Chondrocyte (in vitro differentiated cells): ENCODE results near the gene MOAP1. TPM values are rescaled to one million over a fixed set of nuclear protein-coding genes. Genes with fewer than 3 reads are reported as not detected.
"Not testable (repeated sequence)": the region's sequence is repeated elsewhere in the genome, so short reads cannot be mapped to it uniquely, and the experiment has no call there.

Experiments
- DNase-seq: peaks from one replicate; pipeline ENCODE4 v3.0.0; 2021; ENCODE audit warnings: mixed read lengths, low spot score
- H3K27ac Mint-ChIP-seq: one replicate; pipeline ENCODE4 v1.8.0; 2021; ENCODE audit warnings: mild to moderate bottlenecking, moderate library complexity, mixed read lengths; ENCODE audit not compliant: unreplicated experiment
- H3K27me3 Mint-ChIP-seq: 2 replicates; pipeline ENCODE4 v1.8.0; 2021; ENCODE audit warnings: low read depth, mixed read lengths
- H3K36me3 Mint-ChIP-seq: 2 replicates; pipeline ENCODE4 v1.8.0; 2021; ENCODE audit warnings: low read depth, mixed read lengths
- H3K4me1 Mint-ChIP-seq: 2 replicates; pipeline ENCODE4 v1.8.0; 2021; ENCODE audit warnings: low read depth, mild to moderate bottlenecking, mixed read lengths
- H3K4me3 Mint-ChIP-seq: one replicate; pipeline ENCODE4 v1.8.0; 2021; ENCODE audit warnings: mild to moderate bottlenecking, moderate library complexity, mixed read lengths; ENCODE audit not compliant: unreplicated experiment
- H3K9me3 Mint-ChIP-seq: 2 replicates; pipeline ENCODE4 v1.8.0; 2021; ENCODE audit warnings: low read depth, mixed read lengths
- long read RNA-seq: library from polyadenylated mRNA; stranded (forward); transcript quantifications from one replicate; pipeline ENCODE4 v2.0.0, GENCODE V29; 2021
- total RNA-seq: library from RNA; stranded (reverse); gene quantifications from 3 replicates; pipeline ENCODE4 v1.2.1, GENCODE V29; 2021
- TF ChIP-seq, protein P1 (sequence below): fragments of 200-600 bp; sonication (generic); IDR thresholded peaks from 2 replicates; pipeline ENCODE4 v1.5.0; 2021; ENCODE audit warnings: antibody characterized with exemption, mild to moderate bottlenecking, moderate library complexity

The MOAP1 gene, protein sequence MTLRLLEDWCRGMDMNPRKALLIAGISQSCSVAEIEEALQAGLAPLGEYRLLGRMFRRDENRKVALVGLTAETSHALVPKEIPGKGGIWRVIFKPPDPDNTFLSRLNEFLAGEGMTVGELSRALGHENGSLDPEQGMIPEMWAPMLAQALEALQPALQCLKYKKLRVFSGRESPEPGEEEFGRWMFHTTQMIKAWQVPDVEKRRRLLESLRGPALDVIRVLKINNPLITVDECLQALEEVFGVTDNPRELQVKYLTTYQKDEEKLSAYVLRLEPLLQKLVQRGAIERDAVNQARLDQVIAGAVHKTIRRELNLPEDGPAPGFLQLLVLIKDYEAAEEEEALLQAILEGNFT
- 14.5 to 18.1 TPM (median 16.7 TPM) in 3 replicates for total RNA-seq
- long read RNA-seq, transcript MOAP1-201 (3 exons, 2,441 nt), result major isoform, 31 of 39 reads
- long read RNA-seq, transcript MOAP1-202 (2 exons, 2,529 nt), result minor isoform, 6 of 39 reads
- long read RNA-seq, partial matches to known transcripts, result 0 of 39 reads
- long read RNA-seq, other reads (novel, unspliced or antisense), result 2 of 39 reads

DNA sequence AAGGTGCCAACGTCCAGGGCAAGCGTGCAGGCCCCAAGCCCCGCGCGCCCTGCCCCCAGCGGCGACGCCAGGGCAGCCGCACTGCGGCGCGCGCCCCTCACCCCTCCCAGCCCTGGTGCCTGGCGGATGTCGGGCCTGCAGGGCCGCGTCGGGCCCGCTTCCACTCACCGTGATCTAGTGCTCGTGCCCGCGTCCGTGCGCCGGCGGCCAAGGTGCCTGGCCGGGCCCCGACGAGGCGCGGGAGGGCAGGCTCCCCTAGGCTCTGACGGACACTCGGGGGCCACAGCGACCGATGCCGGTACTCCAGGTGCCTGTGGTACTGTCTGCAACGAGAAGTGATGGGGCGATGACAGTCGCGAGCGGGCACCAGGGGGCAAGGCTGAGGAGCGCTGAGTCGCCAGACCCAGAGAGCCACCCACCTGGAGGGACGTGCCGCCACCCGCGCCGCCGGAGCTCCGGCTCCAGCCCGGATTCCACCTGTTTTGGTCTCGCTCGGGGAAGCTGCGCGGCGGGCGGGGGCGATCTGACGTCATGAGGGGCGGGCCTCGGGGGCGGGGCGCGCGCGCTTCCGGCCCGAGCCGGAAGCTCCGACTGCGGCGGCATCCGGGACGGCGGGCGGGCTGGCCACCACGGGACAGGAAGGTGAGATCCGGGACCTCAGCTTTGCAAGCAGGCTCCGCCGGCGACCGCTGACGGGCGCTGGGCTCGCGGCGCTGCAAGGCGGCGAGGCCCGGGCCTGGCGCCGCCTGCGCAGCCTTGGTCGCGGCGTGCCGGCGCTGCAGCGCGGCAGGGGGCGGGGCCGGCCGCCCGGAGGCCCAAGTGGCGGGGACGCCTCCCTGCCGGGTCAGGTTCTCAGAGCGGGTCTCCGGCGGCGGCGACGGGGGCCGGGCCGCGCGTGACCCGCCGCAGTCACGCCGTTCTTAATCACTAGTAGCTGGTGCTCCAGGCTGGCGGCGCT lies at the start of gene MOAP1, which contains the start of gene LYSET:
TSS of gene MOAP1 (minus strand) at position 507 of the 958 bp plus-strand sequence. CDS start 655 bp downstream, outside the sequence.
TSS of gene LYSET (plus strand) at position 927 of the 958 bp plus-strand sequence. CDS start 89 bp downstream, outside the sequence.
- TF ChIP-seq, protein P1, sequence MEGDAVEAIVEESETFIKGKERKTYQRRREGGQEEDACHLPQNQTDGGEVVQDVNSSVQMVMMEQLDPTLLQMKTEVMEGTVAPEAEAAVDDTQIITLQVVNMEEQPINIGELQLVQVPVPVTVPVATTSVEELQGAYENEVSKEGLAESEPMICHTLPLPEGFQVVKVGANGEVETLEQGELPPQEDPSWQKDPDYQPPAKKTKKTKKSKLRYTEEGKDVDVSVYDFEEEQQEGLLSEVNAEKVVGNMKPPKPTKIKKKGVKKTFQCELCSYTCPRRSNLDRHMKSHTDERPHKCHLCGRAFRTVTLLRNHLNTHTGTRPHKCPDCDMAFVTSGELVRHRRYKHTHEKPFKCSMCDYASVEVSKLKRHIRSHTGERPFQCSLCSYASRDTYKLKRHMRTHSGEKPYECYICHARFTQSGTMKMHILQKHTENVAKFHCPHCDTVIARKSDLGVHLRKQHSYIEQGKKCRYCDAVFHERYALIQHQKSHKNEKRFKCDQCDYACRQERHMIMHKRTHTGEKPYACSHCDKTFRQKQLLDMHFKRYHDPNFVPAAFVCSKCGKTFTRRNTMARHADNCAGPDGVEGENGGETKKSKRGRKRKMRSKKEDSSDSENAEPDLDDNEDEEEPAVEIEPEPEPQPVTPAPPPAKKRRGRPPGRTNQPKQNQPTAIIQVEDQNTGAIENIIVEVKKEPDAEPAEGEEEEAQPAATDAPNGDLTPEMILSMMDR, result peak; percentile 61
- Mint-ChIP-seq H3K36me3 (peaks cover 5% of the 10 kb centered on the region), H3K9me3 (no peaks in the 10 kb centered on the region), H3K27ac (peak within 1 kb of the TSS; percentile 97), H3K4me1 (peaks cover 33% of the 10 kb centered on the region), H3K4me3 (peak within 1 kb of the TSS; percentile 85), H3K27me3 (no peaks in the 10 kb centered on the region)
- peak; percentile 94 for DNase-seq

DNA sequence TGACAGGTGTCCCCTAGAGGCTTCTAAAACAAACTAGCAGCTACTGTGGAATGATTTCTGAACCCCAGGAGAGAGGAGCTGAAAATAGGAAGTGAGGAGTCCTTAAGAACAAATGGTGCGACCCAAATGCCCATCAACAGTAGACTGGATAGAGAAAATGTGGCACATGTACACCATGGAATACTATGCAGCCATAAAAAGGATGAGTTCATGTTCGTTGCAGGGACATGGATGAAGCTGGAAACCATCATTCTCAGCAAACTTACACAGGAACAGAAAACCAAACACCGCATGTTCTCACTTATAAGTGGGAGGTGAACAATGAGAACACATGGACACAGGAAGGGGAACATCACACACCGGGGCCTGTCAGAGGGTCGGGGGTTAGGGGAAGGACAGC lies 48.4 kb upstream of the MOAP1 start:
- not testable (repeated sequence) for H3K9me3 Mint-ChIP-seq, H3K4me1 Mint-ChIP-seq, H3K27me3 Mint-ChIP-seq, H3K4me3 Mint-ChIP-seq, H3K27ac Mint-ChIP-seq, DNase-seq, H3K36me3 Mint-ChIP-seq

DNA sequence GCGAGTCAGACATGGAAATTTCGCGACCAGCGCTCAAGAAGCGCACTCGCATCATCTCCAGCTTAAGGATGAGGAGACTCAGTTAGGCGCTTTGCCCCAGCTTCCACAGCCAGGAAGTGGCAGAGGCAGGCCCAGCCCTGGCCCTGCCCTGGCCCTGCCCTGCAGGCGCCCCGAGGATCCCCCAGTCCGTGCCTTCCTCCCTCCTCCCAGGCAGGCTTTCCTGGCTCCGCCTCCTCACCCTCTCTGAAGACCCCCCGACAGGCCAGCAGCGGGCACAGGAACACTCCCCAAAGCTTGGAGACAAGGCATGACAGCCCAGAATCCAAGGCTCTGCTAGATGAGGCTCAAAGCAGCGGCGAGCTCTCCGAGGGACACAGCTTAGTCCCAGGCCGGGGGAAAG lies 47.5 kb upstream of the MOAP1 start:
- no peak for DNase-seq
- TF ChIP-seq, protein P1, result no peak
- H3K27me3 Mint-ChIP-seq, result no peaks in the 10 kb centered on the region
- H3K4me3 Mint-ChIP-seq, result no peak overlapping the region
- no peaks in the 10 kb centered on the region for H3K4me1 Mint-ChIP-seq
- H3K27ac Mint-ChIP-seq, result no peak overlapping the region
- H3K9me3 Mint-ChIP-seq, result peaks cover 3% of the 10 kb centered on the region
- H3K36me3 Mint-ChIP-seq, result peaks cover 12% of the 10 kb centered on the region

DNA sequence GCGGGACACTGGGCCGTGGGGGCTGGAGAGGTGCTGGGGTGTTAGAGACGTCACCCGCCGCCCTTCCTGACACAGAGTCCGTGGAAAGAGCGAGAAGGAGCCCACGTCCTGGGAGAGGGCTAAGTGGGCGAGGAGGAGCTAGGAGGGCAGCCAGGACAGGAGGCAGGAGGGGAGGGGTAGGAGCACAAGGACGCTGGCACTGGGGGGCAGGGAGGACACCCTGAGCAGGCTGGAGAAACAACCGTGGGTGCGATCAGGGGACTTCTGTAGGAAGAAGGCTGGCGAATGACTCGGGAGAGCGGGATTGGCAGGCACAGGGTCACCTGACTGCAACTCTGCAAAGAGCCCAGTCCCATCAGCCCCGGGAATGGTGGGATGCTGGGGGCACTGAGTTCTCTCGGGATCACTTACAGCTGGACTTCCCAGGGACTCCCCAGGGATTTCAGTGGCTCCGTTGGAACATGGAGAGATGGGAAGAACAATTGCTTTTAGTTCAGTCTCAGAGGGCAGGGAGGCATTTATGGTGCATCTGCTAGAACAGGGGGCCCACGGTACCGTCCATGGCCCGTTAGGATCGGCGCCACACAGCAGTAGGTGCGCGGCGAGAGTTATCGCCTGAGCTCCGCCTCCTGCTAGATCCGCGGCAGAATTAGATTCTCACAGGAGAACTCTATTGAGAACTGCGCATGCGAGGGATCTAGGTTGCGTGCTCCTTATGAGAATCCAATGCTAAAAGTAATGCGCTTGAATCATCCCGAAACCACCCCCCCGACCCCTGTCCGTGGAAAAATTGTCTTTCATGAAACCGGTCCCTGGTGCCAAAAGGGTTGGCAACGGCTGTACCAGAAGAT lies 46.7 kb upstream of the MOAP1 start:
- Mint-ChIP-seq H3K27ac (no peak overlapping the region), H3K4me3 (no peak overlapping the region)

DNA sequence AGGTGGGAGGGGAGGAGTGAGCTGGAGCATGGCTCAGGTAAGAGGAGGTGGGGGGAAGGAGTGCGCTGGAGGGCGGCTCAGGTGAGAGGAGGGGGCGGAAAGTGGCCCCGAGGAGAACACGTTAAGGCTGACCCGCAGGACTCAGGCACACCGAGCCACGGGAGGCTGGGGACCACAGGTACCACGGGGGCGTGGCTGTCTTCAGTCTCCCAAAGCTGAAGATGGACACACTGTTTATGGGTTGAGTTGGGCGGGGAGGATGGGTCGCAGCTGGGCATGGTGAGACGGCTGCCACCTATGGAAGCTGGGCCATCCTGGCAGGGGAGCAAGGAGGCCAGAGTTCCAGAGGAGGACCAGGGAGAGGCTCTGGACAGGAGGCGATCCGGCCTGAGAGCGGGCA lies 45.8 kb upstream of the MOAP1 start:
- no peak overlapping the region for H3K4me3 Mint-ChIP-seq
- H3K27ac Mint-ChIP-seq, result peak overlapping the region; percentile 50

More for the DNA sequence above, 46.7 kb upstream of the MOAP1 start:
- no peaks in the 10 kb centered on the region for H3K4me1 Mint-ChIP-seq
- DNase-seq, result no peak
- TF ChIP-seq, protein P1, result no peak
- H3K36me3 Mint-ChIP-seq, result peaks cover 17% of the 10 kb centered on the region
- peaks cover 3% of the 10 kb centered on the region for H3K9me3 Mint-ChIP-seq
- no peaks in the 10 kb centered on the region for H3K27me3 Mint-ChIP-seq

More for the DNA sequence above, 45.8 kb upstream of the MOAP1 start:
- peaks cover 17% of the 10 kb centered on the region for H3K36me3 Mint-ChIP-seq
- DNase-seq, result no peak
- TF ChIP-seq, protein P1, result no peak
- peaks cover 3% of the 10 kb centered on the region for H3K9me3 Mint-ChIP-seq
- H3K4me1 Mint-ChIP-seq, result no peaks in the 10 kb centered on the region
- H3K27me3 Mint-ChIP-seq, result no peaks in the 10 kb centered on the region
